Calu3 (cell line): ENCODE measurements around the gene SKIC8. TPM values are rescaled to one million over a fixed set of nuclear protein-coding genes. Genes with fewer than 3 reads are reported as not detected.

Source experiments
- BruUV-seq: library from RNA; stranded (reverse); fragments of 400-500 nt; replicated peaks from 2 replicates; lab custom pipeline; 2021; lab: Mats Ljungman, UMichigan
- CTCF ChIA-PET: fragments of 300-600 bp; sonication (Branson Sonifier 250); formaldehyde crosslinking; loops from one replicate; lab custom pipeline; 2022; ENCODE audit warnings: antibody characterized with exemption; lab: Charles Lee
- DNase-seq: peaks from one replicate; pipeline ENCODE4 v3.0.0; 2022
- H3K27ac Mint-ChIP-seq: one replicate; pipeline ENCODE4 v1.8.0; 2022; ENCODE audit warnings: mixed read lengths; ENCODE audit not compliant: unreplicated experiment
- H3K27me3 Mint-ChIP-seq: one replicate; pipeline ENCODE4 v1.8.0; 2022; ENCODE audit warnings: mixed read lengths; ENCODE audit not compliant: unreplicated experiment
- H3K36me3 Mint-ChIP-seq: one replicate; pipeline ENCODE4 v1.8.0; 2022; ENCODE audit warnings: mild to moderate bottlenecking, moderate library complexity, mixed read lengths; ENCODE audit not compliant: insufficient read depth, unreplicated experiment
- H3K4me1 Mint-ChIP-seq: one replicate; pipeline ENCODE4 v1.8.0; 2022; ENCODE audit warnings: mild to moderate bottlenecking, low read depth, mixed read lengths; ENCODE audit not compliant: unreplicated experiment
- H3K4me3 Mint-ChIP-seq: one replicate; pipeline ENCODE4 v1.8.0; 2022; ENCODE audit warnings: mild to moderate bottlenecking, low read depth, moderate library complexity, mixed read lengths; ENCODE audit not compliant: unreplicated experiment
- H3K9me3 Mint-ChIP-seq: one replicate; pipeline ENCODE4 v1.8.0; 2022; ENCODE audit warnings: low read depth, mixed read lengths; ENCODE audit not compliant: unreplicated experiment
- intact Hi-C: fragments of 100-400 bp; cut with micrococcal nuclease; formaldehyde crosslinking; loops from one replicate; pipeline ENCODE4 v1.10.0; 2022; ENCODE audit not compliant: unreplicated experiment
- total RNA-seq: library from RNA; stranded (reverse); gene quantifications from 2 replicates; pipeline ENCODE4 v1.2.3, GENCODE V29; 2022
- TF ChIP-seq, protein P1 (sequence below): fragments of 200-600 bp; IDR thresholded peaks from one replicate; pipeline ENCODE4 v1.8.0; 2022; ENCODE audit warnings: antibody characterized with exemption; ENCODE audit not compliant: unreplicated experiment

The SKIC8 gene
- total RNA-seq, 1 experiment from 2014 or later: 67.8 TPM

DNA sequence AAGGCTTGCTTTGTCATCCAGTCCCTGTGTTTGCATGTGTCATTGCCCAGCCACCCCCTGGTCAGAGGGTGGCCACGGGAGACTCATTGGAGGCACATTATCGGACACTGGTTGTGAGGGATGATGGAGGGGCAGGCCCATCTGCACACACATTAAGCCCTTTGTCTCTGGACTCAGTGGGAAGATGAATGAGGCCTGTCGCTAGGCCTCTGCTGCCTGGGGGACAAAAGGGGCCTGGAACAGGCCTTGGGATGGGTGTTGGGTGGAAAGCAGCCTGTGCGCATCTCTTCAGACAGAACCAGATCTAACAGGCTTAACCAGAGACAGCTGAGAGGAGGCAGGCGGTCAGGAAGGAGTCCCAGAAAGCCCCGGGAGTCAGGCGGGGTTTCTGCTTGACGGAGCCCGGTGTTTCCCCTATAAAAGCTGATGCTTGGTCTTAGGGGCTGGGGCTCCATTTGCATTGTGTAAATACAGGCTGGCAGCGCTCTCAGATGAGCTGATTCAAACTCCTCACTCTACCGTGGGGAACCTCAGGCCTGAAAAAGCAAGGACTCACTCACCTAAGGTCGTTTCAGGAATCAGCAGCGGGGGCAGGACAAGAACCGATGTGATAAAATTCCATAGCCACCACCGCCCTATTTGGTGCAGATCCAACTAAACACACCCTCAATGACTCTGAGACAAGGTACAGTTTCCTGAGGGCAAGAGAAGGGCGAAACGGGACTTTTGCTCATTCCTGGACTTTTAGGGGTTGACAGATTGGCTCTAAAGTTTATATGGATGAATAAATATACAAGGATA lies 17.1 kb upstream of the SKIC8 start:
- BruUV-seq: no TSS peak
- no peak for DNase-seq
- CTCF ChIA-PET: interaction anchor here (0.6 to 2.0 kb wide), 5 partner anchors 17 to 107 kb away, joined by 3 to 10 read pairs (median 5); partner anchors contain the start of gene SKIC8
- Mint-ChIP-seq H3K4me1 (peaks cover 20% of the 10 kb centered on the region), H3K9me3 (no peaks in the 10 kb centered on the region), H3K27ac (no peak overlapping the region), H3K4me3 (no peak overlapping the region), H3K36me3 (peaks cover 9% of the 10 kb centered on the region), H3K27me3 (peaks cover 42% of the 10 kb centered on the region)
- intact Hi-C loops: loop anchor here (10.0 kb wide), 2 partner anchors 168 to 388 kb away; no protein-coding TSS in a partner anchor
- TF ChIP-seq, protein P1, sequence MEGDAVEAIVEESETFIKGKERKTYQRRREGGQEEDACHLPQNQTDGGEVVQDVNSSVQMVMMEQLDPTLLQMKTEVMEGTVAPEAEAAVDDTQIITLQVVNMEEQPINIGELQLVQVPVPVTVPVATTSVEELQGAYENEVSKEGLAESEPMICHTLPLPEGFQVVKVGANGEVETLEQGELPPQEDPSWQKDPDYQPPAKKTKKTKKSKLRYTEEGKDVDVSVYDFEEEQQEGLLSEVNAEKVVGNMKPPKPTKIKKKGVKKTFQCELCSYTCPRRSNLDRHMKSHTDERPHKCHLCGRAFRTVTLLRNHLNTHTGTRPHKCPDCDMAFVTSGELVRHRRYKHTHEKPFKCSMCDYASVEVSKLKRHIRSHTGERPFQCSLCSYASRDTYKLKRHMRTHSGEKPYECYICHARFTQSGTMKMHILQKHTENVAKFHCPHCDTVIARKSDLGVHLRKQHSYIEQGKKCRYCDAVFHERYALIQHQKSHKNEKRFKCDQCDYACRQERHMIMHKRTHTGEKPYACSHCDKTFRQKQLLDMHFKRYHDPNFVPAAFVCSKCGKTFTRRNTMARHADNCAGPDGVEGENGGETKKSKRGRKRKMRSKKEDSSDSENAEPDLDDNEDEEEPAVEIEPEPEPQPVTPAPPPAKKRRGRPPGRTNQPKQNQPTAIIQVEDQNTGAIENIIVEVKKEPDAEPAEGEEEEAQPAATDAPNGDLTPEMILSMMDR: no peak

DNA sequence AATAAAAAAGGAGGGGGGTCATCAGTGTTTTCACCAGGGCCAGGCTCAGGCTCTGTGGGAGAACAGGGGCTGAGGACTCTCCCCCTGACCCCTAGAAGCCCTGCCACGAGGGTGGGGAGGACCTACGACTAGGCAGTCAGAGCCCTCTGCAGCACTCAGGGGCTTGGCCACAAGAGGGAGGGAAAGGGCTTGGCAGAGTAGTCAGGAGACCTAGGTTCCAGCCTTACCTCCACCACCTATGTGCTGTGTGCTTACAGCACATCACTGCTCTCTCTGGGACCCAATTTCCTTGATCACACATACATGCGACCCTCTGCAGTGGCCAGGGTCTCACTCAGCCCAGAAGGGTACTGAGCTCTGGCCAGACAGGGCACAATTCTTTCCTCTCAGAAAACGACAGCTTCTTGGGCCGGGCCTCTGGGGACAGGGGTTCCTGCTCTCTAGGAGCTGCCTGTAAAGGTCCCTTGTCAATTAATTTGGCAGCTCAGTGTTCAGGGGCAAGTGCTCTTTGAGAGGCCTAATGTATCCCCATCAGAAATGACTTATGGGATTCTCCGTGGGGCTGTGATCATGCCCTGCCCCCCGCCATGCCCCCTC lies 16.4 kb upstream of the SKIC8 start:
- CTCF ChIA-PET: interaction anchor here (0.6 to 1.6 kb wide), 2 partner anchors 81 to 100 kb away, joined by 5 to 8 read pairs; no protein-coding TSS in a partner anchor
- Mint-ChIP-seq H3K4me1 (peaks cover 20% of the 10 kb centered on the region), H3K27me3 (peaks cover 42% of the 10 kb centered on the region), H3K36me3 (peaks cover 9% of the 10 kb centered on the region), H3K4me3 (no peak overlapping the region), H3K27ac (no peak overlapping the region), H3K9me3 (no peaks in the 10 kb centered on the region)
- intact Hi-C loops: loop anchor here (10.0 kb wide), 2 partner anchors 169 to 389 kb away; no protein-coding TSS in a partner anchor
- peak; percentile 35 for DNase-seq
- TF ChIP-seq, protein P1: peak; percentile 13
- BruUV-seq: no TSS peak

DNA sequence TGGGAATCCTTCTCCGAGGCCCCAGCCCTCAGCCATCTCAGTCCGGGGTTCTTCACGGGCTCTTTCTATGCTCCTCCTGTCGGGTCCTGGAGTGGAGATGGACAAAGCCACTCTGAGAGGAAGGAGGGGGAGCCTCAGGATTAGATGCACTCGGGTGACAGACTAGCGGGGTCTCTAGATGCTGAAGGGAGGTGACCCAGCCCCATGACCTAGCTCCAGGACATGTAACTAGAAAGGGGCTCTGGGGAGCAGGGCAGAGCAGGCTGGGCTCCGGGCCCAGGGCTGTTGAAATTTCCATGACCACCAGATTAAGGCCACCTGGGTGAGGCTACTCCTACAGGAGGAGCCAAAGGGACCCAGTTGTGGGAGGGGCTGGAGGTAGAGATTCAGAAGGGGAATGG lies 14.8 kb upstream of the SKIC8 start:
- H3K4me1 Mint-ChIP-seq: peaks cover 20% of the 10 kb centered on the region
- no TSS peak for BruUV-seq
- TF ChIP-seq, protein P1: no peak
- DNase-seq: no peak
- intact Hi-C loops: loop anchor here (10.0 kb wide), 2 partner anchors 171 to 391 kb away; no protein-coding TSS in a partner anchor
- H3K27me3 Mint-ChIP-seq: peaks cover 42% of the 10 kb centered on the region
- CTCF ChIA-PET: no interaction called here
- H3K4me3 Mint-ChIP-seq: no peak overlapping the region
- H3K27ac Mint-ChIP-seq: no peak overlapping the region
- H3K36me3 Mint-ChIP-seq: peaks cover 9% of the 10 kb centered on the region
- no peaks in the 10 kb centered on the region for H3K9me3 Mint-ChIP-seq

DNA sequence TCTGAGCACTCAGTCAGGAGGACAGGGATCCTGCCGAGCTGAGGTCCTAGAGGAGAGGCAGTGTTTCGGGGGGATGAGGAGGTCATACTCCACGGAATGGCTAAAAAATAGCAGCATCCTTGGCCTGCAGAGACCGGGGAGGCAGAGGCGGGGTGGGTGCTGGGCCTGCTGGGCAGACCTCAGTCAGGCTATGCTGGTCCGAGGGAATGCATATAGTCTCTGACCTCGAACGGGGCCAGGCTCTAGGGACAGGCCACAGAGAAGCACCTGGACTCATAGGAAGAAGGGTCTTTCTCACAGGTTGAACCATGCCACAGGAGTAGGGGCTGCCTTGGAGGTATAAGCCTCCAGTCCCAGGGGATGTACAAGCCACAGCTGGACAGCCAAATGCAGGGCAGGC lies 14.0 kb upstream of the SKIC8 start:
- CTCF ChIA-PET: interaction anchor here (1.3 kb wide), 1 partner anchor 102 kb away, joined by 3 read pairs; no protein-coding TSS in a partner anchor
- H3K27ac Mint-ChIP-seq: no peak overlapping the region
- H3K9me3 Mint-ChIP-seq: no peaks in the 10 kb centered on the region
- TF ChIP-seq, protein P1: no peak
- intact Hi-C loops: loop anchor here (10.0 kb wide), 2 partner anchors 171 to 391 kb away; no protein-coding TSS in a partner anchor
- peaks cover 42% of the 10 kb centered on the region for H3K27me3 Mint-ChIP-seq
- H3K4me1 Mint-ChIP-seq: peaks cover 20% of the 10 kb centered on the region
- DNase-seq: no peak
- no peak overlapping the region for H3K4me3 Mint-ChIP-seq
- no TSS peak for BruUV-seq
- peaks cover 9% of the 10 kb centered on the region for H3K36me3 Mint-ChIP-seq
